SK-N-SH (cell line): ENCODE results near the gene ATP6V1B1. TPM values are rescaled to one million over a fixed set of nuclear protein-coding genes. Genes with fewer than 3 reads are reported as not detected.

ENCODE experiments used
- CTCF ChIA-PET: fragments of 300-600, 350-600 bp; formaldehyde crosslinking; extraction: SDS; loops from one replicate; lab custom pipeline; 2021; lab: Yijun Ruan, JAX
- POLR2A ChIA-PET: fragments of 350-600 bp; sonication (Branson Sonifier 250); formaldehyde crosslinking; extraction: SDS; loops from one replicate; lab custom pipeline; 2020; ENCODE audit warnings: antibody characterized with exemption, inconsistent platforms; lab: Yijun Ruan, JAX
- DNase-seq: peaks from one replicate; pipeline ENCODE4 v3.0.0; 2012
- H2AFZ ChIP-seq: fragments of 200-600 bp; sonication (generic); 2 replicates; pipeline ENCODE4 v1.8.1; 2016; ENCODE audit warnings: antibody characterized with exemption, mild to moderate bottlenecking, low read depth
- H3F3A ChIP-seq: fragments of 200-600 bp; sonication (generic); replicated peaks from 2 replicates; pipeline ENCODE3; 2016; ENCODE audit warnings: antibody characterized with exemption, mild to moderate bottlenecking; ENCODE audit not compliant: insufficient read depth
- H3K27ac ChIP-seq, 2 experiments: fragments of 200-500 bp in 1 of 2; fragments of 200-600 bp in 1 of 2; sonication (Bioruptor generic) in 1 of 2; sonication (generic), shearing (Covaris generic) in 1 of 2; 2 replicates each; pipeline versions ENCODE4 v1.5.1 to v1.6.1; 2014 to 2016; ENCODE audit warnings: low read depth in 2 of 2, inconsistent platforms in 1 of 2, low read length in 1 of 2, mild to moderate bottlenecking in 1 of 2, mixed read lengths in 1 of 2
- H3K27me3 ChIP-seq: fragments of 200-600 bp; sonication (generic), shearing (Covaris generic); 2 replicates; pipeline ENCODE4 v1.6.1; 2016; ENCODE audit warnings: mixed run types; ENCODE audit not compliant: insufficient read depth
- H3K36me3 ChIP-seq, 2 experiments: fragments of 200-500 bp in 1 of 2; fragments of 200-600 bp in 1 of 2; sonication (Bioruptor generic) in 1 of 2; sonication (generic) in 1 of 2; replicated peaks in 1 of 2; 2 replicates each; pipeline versions ENCODE3 to v1.5.1; 2014 to 2016; ENCODE audit warnings: low read length in 1 of 2, mild to moderate bottlenecking in 1 of 2; ENCODE audit not compliant: insufficient read depth in 2 of 2, control insufficient read depth in 1 of 2
- H3K4me1 ChIP-seq, 2 experiments: fragments of 200-500 bp in 1 of 2; fragments of 200-600 bp in 1 of 2; sonication (Bioruptor generic) in 1 of 2; sonication (generic), shearing (Covaris generic) in 1 of 2; 2 replicates each; pipeline versions ENCODE4 v1.5.1 to v1.6.1; 2014 to 2016; ENCODE audit warnings: low read depth in 1 of 2, low read length in 1 of 2, mixed run types in 1 of 2; ENCODE audit not compliant: insufficient read depth in 2 of 2, control insufficient read depth in 1 of 2
- H3K4me2 ChIP-seq: fragments of 200-600 bp; sonication (generic), shearing (Covaris generic); 2 replicates; pipeline ENCODE4 v1.6.1; 2017; ENCODE audit warnings: mixed run types
- H3K4me3 ChIP-seq, 2 experiments: fragments of 200-500 bp in 1 of 2; fragments of 200-600 bp in 1 of 2; sonication (Bioruptor generic) in 1 of 2; sonication (generic), shearing (Covaris generic) in 1 of 2; 2 replicates each; pipeline versions ENCODE4 v1.5.1 to v1.8.1; 2014 to 2016; ENCODE audit warnings: low read depth in 2 of 2, inconsistent platforms in 1 of 2, low read length in 1 of 2, mild to moderate bottlenecking in 1 of 2, mixed read lengths in 1 of 2, moderate library complexity in 1 of 2
- H3K79me2 ChIP-seq: fragments of 200-600 bp; sonication (generic); 2 replicates; pipeline ENCODE4 v1.8.1; 2017; ENCODE audit warnings: mild to moderate bottlenecking; ENCODE audit not compliant: insufficient read depth
- H3K9ac ChIP-seq: fragments of 200-600 bp; sonication (generic); 2 replicates; pipeline ENCODE4 v1.6.1; 2017; ENCODE audit warnings: mixed run types
- H3K9me2 ChIP-seq: fragments of 200-600 bp; sonication (generic); 2 replicates; pipeline ENCODE4 v1.6.1; 2017; ENCODE audit warnings: mixed run types
- H3K9me3 ChIP-seq: fragments of 200-600 bp; sonication (generic); 2 replicates; pipeline ENCODE4 v1.6.1; 2017; ENCODE audit warnings: mixed run types, mild to moderate bottlenecking, moderate library complexity
- H4K20me1 ChIP-seq: fragments of 200-600 bp; sonication (generic); 2 replicates; pipeline ENCODE4 v1.6.1; 2017; ENCODE audit warnings: mild to moderate bottlenecking, mixed run types; ENCODE audit not compliant: insufficient read depth
- CHD2 ChIP-seq: fragments of 150-350 bp; IDR thresholded peaks from 2 replicates; pipeline ENCODE4 v1.6.1; 2018; ENCODE audit warnings: low read length; ENCODE audit not compliant: partially characterized antibody
- CTCF ChIP-seq: fragments of 200-600 bp; sonication (generic); IDR thresholded peaks from 2 replicates; pipeline ENCODE4 v1.6.1; 2017; ENCODE audit warnings: antibody characterized with exemption, mild to moderate bottlenecking, moderate library complexity
- EP300 ChIP-seq, 2 experiments: IDR thresholded peaks; 2 replicates each; pipeline versions ENCODE4 v1.4.0 to v1.6.1; 2012; ENCODE audit warnings: borderline replicate concordance in 1 of 2, low read depth in 1 of 2, low read length in 1 of 2
- FOXM1 ChIP-seq: IDR thresholded peaks from 2 replicates; pipeline ENCODE4 v1.4.0; 2012; ENCODE audit warnings: low read depth, mild to moderate bottlenecking
- GATA2 ChIP-seq: sonication (generic); formaldehyde crosslinking; IDR thresholded peaks from 2 replicates; pipeline ENCODE4 v1.5.0; 2020; ENCODE audit warnings: mild to moderate bottlenecking, missing genetic modification reagents
- JUND ChIP-seq: IDR thresholded peaks from 2 replicates; pipeline ENCODE4 v1.4.0; 2012
- MEF2A ChIP-seq: IDR thresholded peaks from 2 replicates; pipeline ENCODE4 v1.4.0; 2012; ENCODE audit warnings: low read depth, borderline replicate concordance
- NFIC ChIP-seq: IDR thresholded peaks from 2 replicates; pipeline ENCODE4 v1.4.0; 2012; ENCODE audit warnings: borderline replicate concordance
- RAD21 ChIP-seq: IDR thresholded peaks from 2 replicates; pipeline ENCODE4 v1.6.1; 2012; ENCODE audit warnings: mild to moderate bottlenecking, low read length
- SMC3 ChIP-seq: IDR thresholded peaks from 2 replicates; pipeline ENCODE4 v1.6.1; 2012; ENCODE audit warnings: low read depth, low read length, improper control_type of control experiment
- TAF1 ChIP-seq: IDR thresholded peaks from 2 replicates; pipeline ENCODE4 v1.6.1; 2012; ENCODE audit warnings: low read depth, mild to moderate bottlenecking, low read length, moderate library complexity, borderline replicate concordance
- USF2 ChIP-seq: fragments of 150-350 bp; IDR thresholded peaks from 2 replicates; pipeline ENCODE4 v1.6.1; 2017; ENCODE audit warnings: antibody characterized with exemption, low read length, low read depth, borderline replicate concordance
- YY1 ChIP-seq: IDR thresholded peaks from 2 replicates; pipeline ENCODE4 v1.4.0; 2012; ENCODE audit warnings: low read depth, mild to moderate bottlenecking
- WGBS: methylation state at CpG from one replicate; pipeline ENCODE4 v1.1.6; 2017; ENCODE audit warnings: low lambda C conversion rate; 5-methylcytosine and 5-hydroxymethylcytosine counted together
- polyA plus RNA-seq, 3 experiments: library from polyadenylated mRNA; depleted of rRNA; stranded (reverse); fragments of >200 nt; gene quantifications; 2 replicates each; pipeline ENCODE4 v1.2.3, GENCODE V29; 2012

Gene ATP6V1B1
- polyA plus RNA-seq, 1 of the 3 experiments (the other 2 are of a cell fraction) = 4.9 TPM

GRCh38 chr2:70922235-70923234 is 13.2 kb upstream of the ATP6V1B1 start (continued):
- TF ChIP-seq NFIC = no peak
- TF ChIP-seq FOXM1 = no peak
- no peak for TF ChIP-seq CHD2
- no peak for TF ChIP-seq MEF2A

GRCh38 chr2:70923378-70924015 is 12.2 kb upstream of the ATP6V1B1 start:
- Histone ChIP-seq H3K9ac (no peak overlapping the region), H3K9me3 (no peaks in the 10 kb centered on the region)
- TF ChIP-seq USF2 (no peak), GATA2 (CRISPR knock-in tag) (no peak), SMC3 (0 out of 2 replicates have a peak, but pooled peaks have one; percentile 7), JUND (no peak), RAD21 (peak; percentile 15; the same call in 1 of the 2 replicates), YY1 (no peak), CTCF (peak; percentile 40), TAF1 (no peak), EP300 (IDR thresholded peaks at IDR 0.05; ENCODE audit: borderline replicate concordance in 1 of 2, low read depth in 1 of 2, low read length in 1 of 2) (no peak)
- TF ChIP-seq, all 33 proteins: peak for 3
- POLR2A ChIA-PET = no interaction called here
- 85% methylated on average over 10 of the region's 10 CpGs for WGBS
- peak; percentile 33 for DNase-seq
- no peaks in the 10 kb centered on the region for H3F3A ChIP-seq
- no peaks in the 10 kb centered on the region for H3K9me2 ChIP-seq
- no peaks in the 10 kb centered on the region for H4K20me1 ChIP-seq
- CTCF ChIA-PET = interaction anchor here (0.9 to 15.2 kb wide), 8 partner anchors 12 to 136 kb away, joined by 3 to 211 read pairs (median 15); no protein-coding TSS in a partner anchor
- no peak overlapping the region for H3K4me3 ChIP-seq
- no peak overlapping the region for H3K27ac ChIP-seq
- no peaks in the 10 kb centered on the region for H3K27me3 ChIP-seq
- peaks cover 0 to 13% of the 10 kb centered on the region in 2 experiments for H3K36me3 ChIP-seq
- H3K4me2 ChIP-seq = no peak overlapping the region
- H2AFZ ChIP-seq = no peak overlapping the region
- H3K4me1 ChIP-seq = no peaks in the 10 kb centered on the region; a peak in 1 of 4 replicates
- no peaks in the 10 kb centered on the region for H3K79me2 ChIP-seq
